DOHH2 (cell line): Measurements from ENCODE around the gene DMRT1.

Source experiments
- EZH2phosphoT487 ChIP-seq: fragments of 200-600 bp; sonication (generic); IDR thresholded peaks from 2 replicates; pipeline ENCODE4 v1.6.1; 2017; ENCODE audit warnings: borderline replicate concordance, mild to moderate bottlenecking, antibody characterized with exemption, low read length, moderate library complexity, mixed read lengths
- TF ChIP-seq, protein P1 (sequence below): fragments of 200-600 bp; sonication (generic); IDR thresholded peaks from one replicate; pipeline ENCODE4 v1.5.1; 2014; ENCODE audit warnings: antibody characterized with exemption, mild to moderate bottlenecking, low read depth, low read length; ENCODE audit not compliant: poor library complexity, severe bottlenecking

DNA sequence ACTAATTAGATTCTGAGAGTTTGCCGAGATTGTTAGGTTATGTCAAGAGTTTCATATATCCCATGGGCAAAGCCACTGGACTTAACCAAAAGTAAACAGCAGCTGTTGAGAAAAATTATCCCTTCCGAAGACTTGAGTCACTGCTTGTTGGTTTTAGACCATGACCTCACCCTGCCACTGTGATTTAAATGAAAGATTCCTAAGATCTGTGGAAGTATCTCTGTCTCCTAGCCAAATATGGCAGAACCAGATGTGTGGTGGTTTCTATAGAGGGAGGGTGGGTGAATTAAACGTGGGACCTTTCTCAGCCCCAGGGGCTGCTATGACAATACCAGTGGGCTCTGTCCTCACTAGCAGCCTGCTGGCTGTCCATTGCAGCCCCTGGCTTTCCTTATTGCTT, 154.3 kb downstream of the DMRT1 start:
- TF ChIP-seq, protein P1, sequence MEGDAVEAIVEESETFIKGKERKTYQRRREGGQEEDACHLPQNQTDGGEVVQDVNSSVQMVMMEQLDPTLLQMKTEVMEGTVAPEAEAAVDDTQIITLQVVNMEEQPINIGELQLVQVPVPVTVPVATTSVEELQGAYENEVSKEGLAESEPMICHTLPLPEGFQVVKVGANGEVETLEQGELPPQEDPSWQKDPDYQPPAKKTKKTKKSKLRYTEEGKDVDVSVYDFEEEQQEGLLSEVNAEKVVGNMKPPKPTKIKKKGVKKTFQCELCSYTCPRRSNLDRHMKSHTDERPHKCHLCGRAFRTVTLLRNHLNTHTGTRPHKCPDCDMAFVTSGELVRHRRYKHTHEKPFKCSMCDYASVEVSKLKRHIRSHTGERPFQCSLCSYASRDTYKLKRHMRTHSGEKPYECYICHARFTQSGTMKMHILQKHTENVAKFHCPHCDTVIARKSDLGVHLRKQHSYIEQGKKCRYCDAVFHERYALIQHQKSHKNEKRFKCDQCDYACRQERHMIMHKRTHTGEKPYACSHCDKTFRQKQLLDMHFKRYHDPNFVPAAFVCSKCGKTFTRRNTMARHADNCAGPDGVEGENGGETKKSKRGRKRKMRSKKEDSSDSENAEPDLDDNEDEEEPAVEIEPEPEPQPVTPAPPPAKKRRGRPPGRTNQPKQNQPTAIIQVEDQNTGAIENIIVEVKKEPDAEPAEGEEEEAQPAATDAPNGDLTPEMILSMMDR: no peak
- no peak for TF ChIP-seq EZH2phosphoT487
